Occipital lobe (tissue), 2 donors: ENCODE measurements around the gene SLC10A3. TPM values are rescaled to one million over a fixed set of nuclear protein-coding genes. Genes with fewer than 3 reads are reported as not detected.

ENCODE experiments used
- DNase-seq: peaks from one replicate; lab custom pipeline; 2025; lab: John Stamatoyannopoulos, UW
- total RNA-seq: library from RNA; depleted of rRNA; stranded (reverse); fragments of >200 nt; gene quantifications from one replicate; pipeline ENCODE4 v1.2.3, GENCODE V29; 2014

The SLC10A3 gene
- total RNA-seq: 3.4 TPM

- DNase-seq: peak; percentile 92
Observed at GRCh38 chrX:154490414-154491083, at the start of gene SLC10A3. TSS of gene SLC10A3 (minus strand) at chrX:154490629. CDS start at chrX:154488940, 1,689 bp downstream.

- no peak for DNase-seq
Observed at GRCh38 chrX:154539077-154539476, 48.6 kb upstream of the SLC10A3 start.

GRCh38 chrX:154535892-154536291, 45.5 kb upstream of the SLC10A3 start:
- DNase-seq: no peak

- DNase-seq: peak; percentile 50
Observed at GRCh38 chrX:154534526-154535322, 44.3 kb upstream of the SLC10A3 start.

GRCh38 chrX:154532690-154533089, 42.3 kb upstream of the SLC10A3 start:
- no peak for DNase-seq

- no peak for DNase-seq
Observed at GRCh38 chrX:154531626-154532025, 41.2 kb upstream of the SLC10A3 start.

- DNase-seq: no peak
Observed at GRCh38 chrX:154530286-154530685, 39.9 kb upstream of the SLC10A3 start.

GRCh38 chrX:154529206-154529612, 38.8 kb upstream of the SLC10A3 start:
- no peak for DNase-seq

- DNase-seq: peak; percentile 61
Observed at GRCh38 chrX:154526901-154527675, 36.7 kb upstream of the SLC10A3 start.

- no peak for DNase-seq
Observed at GRCh38 chrX:154525606-154526490, 35.4 kb upstream of the SLC10A3 start.

- no peak for DNase-seq
Observed at GRCh38 chrX:154519389-154519788, 29.0 kb upstream of the SLC10A3 start.

- DNase-seq: no peak
Observed at GRCh38 chrX:154517101-154517781, 26.8 kb upstream of the SLC10A3 start.

- no peak for DNase-seq
Observed at GRCh38 chrX:154516656-154517100, 26.2 kb upstream of the SLC10A3 start.

- peak; percentile 95 for DNase-seq
Observed at GRCh38 chrX:154515966-154516655, 25.7 kb upstream of the SLC10A3 start, which contains the start of gene FAM3A. TSS of gene FAM3A (minus strand) at chrX:154516232. CDS start at chrX:154515772, 460 bp downstream.

- no peak for DNase-seq
Observed at GRCh38 chrX:154515090-154515965, 24.9 kb upstream of the SLC10A3 start.

GRCh38 chrX:154513716-154514115, 23.3 kb upstream of the SLC10A3 start:
- no peak for DNase-seq

GRCh38 chrX:154512879-154513553, 22.6 kb upstream of the SLC10A3 start:
- no peak for DNase-seq

- no peak for DNase-seq
Observed at GRCh38 chrX:154511761-154512160, 21.3 kb upstream of the SLC10A3 start.
